NCI-H1930 (cell line): ENCODE measurements around the gene GDPD4.
"Not testable (repeated sequence)": the region's sequence is repeated elsewhere in the genome, so short reads cannot be mapped to it uniquely, and the experiment has no call there.

Experiments used
- DNase-seq, 2 experiments: peaks; one replicate each; lab custom pipeline; 2025; lab: John Stamatoyannopoulos, UW

The GDPD4 gene

GRCh38 chr11:77301510-77301909 is at the start of gene GDPD4:
Gene GDPD4, minus strand, starts transcription at chr11:77301686. Its CDS starts 16,549 bp downstream, at chr11:77285137.
- DNase-seq, result no peak

- DNase-seq, result no peak
Measured at GRCh38 chr11:77347948-77348347, 46.5 kb upstream of the GDPD4 start.

GRCh38 chr11:77346906-77347603 is 45.6 kb upstream of the GDPD4 start:
- no peak for DNase-seq

GRCh38 chr11:77345621-77346020 is 44.1 kb upstream of the GDPD4 start:
- no peak for DNase-seq

- DNase-seq, result no peak
Measured at GRCh38 chr11:77340501-77340900, 39.0 kb upstream of the GDPD4 start.

- no peak for DNase-seq
Measured at GRCh38 chr11:77332259-77332658, 30.8 kb upstream of the GDPD4 start.

GRCh38 chr11:77325159-77325558 is 23.7 kb upstream of the GDPD4 start:
- no peak for DNase-seq

- DNase-seq, result no peak
Measured at GRCh38 chr11:77324508-77324907, 23.0 kb upstream of the GDPD4 start.

GRCh38 chr11:77322926-77323590 is 21.6 kb upstream of the GDPD4 start:
- DNase-seq, result no peak

GRCh38 chr11:77322506-77322905 is 21.0 kb upstream of the GDPD4 start:
- no peak for DNase-seq

- no peak for DNase-seq
Measured at GRCh38 chr11:77320351-77320750, 18.9 kb upstream of the GDPD4 start.

GRCh38 chr11:77318600-77318999 is 17.1 kb upstream of the GDPD4 start:
- DNase-seq, result no peak

- no peak for DNase-seq
Measured at GRCh38 chr11:77316733-77317342, 15.4 kb upstream of the GDPD4 start.

- DNase-seq, result no peak
Measured at GRCh38 chr11:77312107-77312506, 10.6 kb upstream of the GDPD4 start.

- no peak for DNase-seq
Measured at GRCh38 chr11:77311701-77312100, 10.2 kb upstream of the GDPD4 start.

- no peak for DNase-seq
Measured at GRCh38 chr11:77310721-77311120, 9.2 kb upstream of the GDPD4 start.

GRCh38 chr11:77309401-77310085 is 8.1 kb upstream of the GDPD4 start:
- no peak for DNase-seq

GRCh38 chr11:77308838-77309237 is 7.4 kb upstream of the GDPD4 start:
- no peak for DNase-seq

- no peak for DNase-seq
Measured at GRCh38 chr11:77303328-77303727, 1.8 kb upstream of the GDPD4 start.

- DNase-seq, result no peak
Measured at GRCh38 chr11:77302752-77303151, 1.3 kb upstream of the GDPD4 start.

- no peak for DNase-seq
Measured at GRCh38 chr11:77300695-77301094, 791 bp downstream of the GDPD4 start.

- not testable (repeated sequence) for DNase-seq
Measured at GRCh38 chr11:77300028-77300427, 1.5 kb downstream of the GDPD4 start.

- DNase-seq, result no peak
Measured at GRCh38 chr11:77299528-77299993, 1.9 kb downstream of the GDPD4 start.
